BLaER1 treated with 17β-estradiol and CSF1 and Interleukin-3, amounts not matched to agents 10 nM and 100 nM (cell line): ENCODE measurements around the gene C12orf76.
"Not testable (repeated sequence)": the region's sequence is repeated elsewhere in the genome, so short reads cannot be mapped to it uniquely, and the experiment has no call there.

Experiments used
- H3K27ac ChIP-seq, 11 experiments: shearing (Covaris generic); formaldehyde crosslinking; 2 replicates each; pipeline ENCODE4 v1.8.1; 2022
- H3K27me3 ChIP-seq, 11 experiments: shearing (Covaris generic); formaldehyde crosslinking; 2 replicates each; pipeline ENCODE4 v1.8.1; 2022
- H3K36me3 ChIP-seq, 11 experiments: shearing (Covaris generic); formaldehyde crosslinking; 2 replicates each; pipeline ENCODE4 v1.8.1; 2022
- H3K4me1 ChIP-seq, 10 experiments: shearing (Covaris generic); formaldehyde crosslinking; 2 replicates each; pipeline ENCODE4 v1.8.1; 2022
- H3K4me2 ChIP-seq, 11 experiments: shearing (Covaris generic); formaldehyde crosslinking; 2 replicates each; pipeline ENCODE4 v1.8.1; 2022
- H3K4me3 ChIP-seq, 10 experiments: shearing (Covaris generic); formaldehyde crosslinking; 2 replicates each; pipeline ENCODE4 v1.8.1; 2022
- H3K9ac ChIP-seq, 11 experiments: shearing (Covaris generic); formaldehyde crosslinking; 2 replicates each; pipeline ENCODE4 v1.8.1; 2022
- H3K9me3 ChIP-seq, 11 experiments: shearing (Covaris generic); formaldehyde crosslinking; replicated peaks in 1 of 11; 2 replicates each; pipeline ENCODE4 v1.8.1; 2022
- H4K20me1 ChIP-seq, 11 experiments: shearing (Covaris generic); formaldehyde crosslinking; 2 replicates each; pipeline ENCODE4 v1.8.1; 2022
- Cebpa-rat ChIP-seq, 11 experiments: shearing (Covaris generic); IDR thresholded peaks; 2 replicates each; pipeline ENCODE4 v1.8.1; 2022

C12orf76 gene

DNA sequence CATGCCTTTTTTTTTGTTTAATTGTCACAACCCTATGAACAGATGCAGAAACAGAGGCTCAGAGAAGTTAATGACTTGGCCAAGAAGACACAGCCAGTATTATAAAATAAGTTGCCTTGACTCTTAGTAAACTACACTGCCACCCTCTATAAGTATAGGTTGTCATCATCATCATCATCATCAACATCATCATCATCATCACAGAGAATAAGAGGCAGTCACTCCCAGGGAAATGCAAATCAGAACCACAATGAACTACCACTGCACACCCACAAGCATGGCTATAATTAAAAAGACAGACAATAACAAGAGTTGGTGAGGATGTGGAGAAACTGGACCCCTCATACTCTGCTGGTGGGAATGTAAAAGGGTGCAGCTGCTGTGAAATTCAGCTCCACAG is 23.2 kb upstream of the C12orf76 start:
- H3K9me3 ChIP-seq: peaks cover 0 to 13% (median 4%) of the 10 kb centered on the region in 11 experiments; a peak in 7 of 22 replicates
- H3K27ac ChIP-seq: no peak overlapping the region
- no peaks in the 10 kb centered on the region for H4K20me1 ChIP-seq
- no peak overlapping the region for H3K9ac ChIP-seq
- no peaks in the 10 kb centered on the region for H3K36me3 ChIP-seq
- no peak overlapping the region for H3K4me3 ChIP-seq
- no peak for TF ChIP-seq Cebpa-rat (IDR thresholded peaks at IDR 0.05)
- no peak overlapping the region for H3K4me2 ChIP-seq
- H3K4me1 ChIP-seq: peaks cover 17 to 21% (median 20%) of the 10 kb centered on the region in 10 experiments
- no peaks in the 10 kb centered on the region for H3K27me3 ChIP-seq

DNA sequence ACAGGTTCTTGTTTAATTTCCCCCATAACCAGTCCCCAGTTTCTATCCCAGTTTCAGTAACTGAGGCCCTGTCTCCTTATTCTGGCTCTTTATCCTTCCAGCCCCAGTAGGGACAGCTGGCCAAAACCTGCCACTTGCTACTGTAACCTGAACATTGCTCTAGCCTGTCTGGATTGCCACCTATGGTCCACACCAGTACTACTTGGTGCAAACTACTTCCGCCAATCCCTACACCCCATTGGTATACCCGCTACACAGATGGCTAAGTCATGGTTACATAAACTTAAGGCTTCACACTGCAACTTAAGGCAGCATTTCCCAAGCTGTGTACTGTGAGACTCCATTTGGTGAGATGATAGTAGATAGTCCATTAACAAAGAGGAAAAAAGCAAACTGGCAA is 20.3 kb upstream of the C12orf76 start:
- H3K27ac ChIP-seq: no peak overlapping the region
- TF ChIP-seq Cebpa-rat (IDR thresholded peaks at IDR 0.05): no peak
- peaks cover 0 to 13% (median 4%) of the 10 kb centered on the region in 11 experiments; a peak in 7 of 22 replicates for H3K9me3 ChIP-seq
- H3K4me1 ChIP-seq: peaks cover 11 to 29% (median 16%) of the 10 kb centered on the region in 10 experiments
- H3K4me2 ChIP-seq: no peak overlapping the region
- no peaks in the 10 kb centered on the region for H3K36me3 ChIP-seq
- H3K9ac ChIP-seq: no peak overlapping the region
- H3K27me3 ChIP-seq: no peaks in the 10 kb centered on the region
- no peaks in the 10 kb centered on the region for H4K20me1 ChIP-seq
- H3K4me3 ChIP-seq: no peak overlapping the region

DNA sequence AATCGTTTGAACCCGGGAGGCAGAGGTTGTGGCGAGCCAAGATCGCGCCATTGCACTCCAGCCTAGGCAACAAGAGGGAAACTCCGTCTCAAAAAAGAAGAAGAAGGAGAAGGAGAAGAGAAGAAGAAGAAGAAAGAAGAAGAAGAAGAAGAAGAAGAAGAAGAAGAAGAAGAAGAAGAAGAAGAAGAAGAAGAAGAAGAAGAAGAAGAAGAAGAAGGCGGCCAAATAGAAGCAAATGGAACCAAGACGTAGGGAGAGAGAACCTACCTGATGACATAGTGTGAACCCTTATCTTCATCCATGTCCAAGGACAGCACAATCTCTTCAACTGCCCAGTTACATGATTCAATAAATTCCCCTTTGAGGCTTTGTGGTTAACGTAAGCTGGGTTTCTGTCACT is 19.8 kb upstream of the C12orf76 start:
- H3K36me3 ChIP-seq, H3K4me3 ChIP-seq, H4K20me1 ChIP-seq, H3K27ac ChIP-seq, H3K9ac ChIP-seq, H3K4me2 ChIP-seq, H3K27me3 ChIP-seq: not testable (repeated sequence)
- Histone ChIP-seq H3K4me1 (peaks cover 5 to 24% (median 11%) of the 10 kb centered on the region in 10 experiments), H3K9me3 (peaks cover 0 to 13% (median 4%) of the 10 kb centered on the region in 11 experiments; a peak in 7 of 22 replicates)

DNA sequence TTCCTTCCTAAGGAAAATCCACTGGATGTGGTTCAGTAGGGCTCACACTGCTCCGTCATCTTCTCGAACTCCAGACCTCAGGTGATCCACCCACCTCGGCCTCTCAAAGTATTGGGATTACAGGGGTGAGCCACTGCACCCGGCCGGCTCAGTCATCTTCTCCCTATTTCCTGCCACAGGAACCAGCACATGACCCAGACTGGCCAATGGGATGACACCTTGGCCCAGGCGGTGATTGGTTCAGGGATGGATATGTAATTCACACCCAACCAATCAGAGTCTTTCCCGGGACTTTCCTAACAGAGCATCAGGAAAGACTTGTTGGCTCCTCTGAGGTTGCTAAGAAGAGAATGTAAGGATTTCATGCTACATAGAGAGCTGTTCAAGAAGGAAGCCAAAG is 19.2 kb upstream of the C12orf76 start:
- Histone ChIP-seq H3K4me2 (no peak overlapping the region), H4K20me1 (no peaks in the 10 kb centered on the region), H3K4me1 (peaks cover 0 to 18% (median 5%) of the 10 kb centered on the region in 10 experiments; a peak in 18 of 20 replicates), H3K9ac (no peak overlapping the region), H3K36me3 (no peaks in the 10 kb centered on the region), H3K27me3 (no peaks in the 10 kb centered on the region), H3K4me3 (no peak overlapping the region), H3K27ac (no peak overlapping the region), H3K9me3 (peaks cover 0 to 13% (median 4%) of the 10 kb centered on the region in 11 experiments; a peak in 7 of 22 replicates)
- TF ChIP-seq Cebpa-rat (IDR thresholded peaks at IDR 0.05): no peak

DNA sequence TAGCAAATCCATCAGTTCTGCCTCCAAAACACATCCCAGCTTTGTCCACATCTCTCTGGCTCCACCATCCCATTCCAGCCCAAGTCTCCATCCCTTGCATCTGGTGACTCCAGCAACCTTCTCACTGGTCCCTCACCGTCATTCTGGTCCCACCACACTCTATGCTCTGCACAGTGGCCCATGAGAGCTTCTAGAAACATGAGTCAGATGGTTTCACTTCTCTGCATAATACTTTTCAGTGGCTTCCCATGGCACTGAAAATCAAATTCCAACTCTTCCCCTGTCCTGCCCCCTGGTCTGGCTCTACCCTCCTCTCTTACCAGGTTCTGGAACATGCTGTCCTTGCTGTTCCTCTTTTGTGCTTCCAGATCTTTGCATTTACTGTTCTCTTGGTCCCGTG is 17.2 kb upstream of the C12orf76 start:
- no peaks in the 10 kb centered on the region for H3K36me3 ChIP-seq
- H3K9ac ChIP-seq: no peak overlapping the region
- H4K20me1 ChIP-seq: no peaks in the 10 kb centered on the region
- no peak overlapping the region for H3K4me3 ChIP-seq
- no peak overlapping the region for H3K27ac ChIP-seq
- H3K4me2 ChIP-seq: peak overlapping the region in 4 of 11 experiments; percentile 16 to 63 (median 50); a peak in 7 of 22 replicates
- no peak for TF ChIP-seq Cebpa-rat (IDR thresholded peaks at IDR 0.05)
- H3K9me3 ChIP-seq: peaks cover 0 to 13% (median 4%) of the 10 kb centered on the region in 11 experiments; a peak in 7 of 22 replicates
- no peaks in the 10 kb centered on the region for H3K27me3 ChIP-seq
- H3K4me1 ChIP-seq: peaks cover 0 to 24% (median 6%) of the 10 kb centered on the region in 10 experiments; a peak in 10 of 20 replicates

DNA sequence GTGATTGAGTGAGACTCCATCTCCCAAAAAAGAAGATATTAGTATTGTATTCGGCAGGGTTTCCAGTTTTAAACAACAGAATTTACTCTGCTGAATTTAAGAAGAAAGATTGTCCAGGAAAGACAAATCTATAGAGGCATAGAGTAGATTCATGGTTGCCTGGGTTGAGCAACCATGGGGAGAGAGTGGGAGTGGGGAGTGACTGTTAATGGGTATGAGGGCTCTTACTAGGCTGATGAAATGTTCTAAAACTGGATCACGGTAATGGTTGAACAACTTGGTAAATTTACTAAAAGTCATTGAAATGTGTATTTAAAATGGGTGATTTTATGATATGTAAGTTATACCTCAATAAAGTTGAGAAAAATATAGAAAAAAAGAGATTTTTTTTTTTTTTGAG is 13.9 kb upstream of the C12orf76 start:
- H3K4me1 ChIP-seq: peaks cover 0 to 41% (median 16%) of the 10 kb centered on the region in 10 experiments; a peak in 16 of 20 replicates
- no peak overlapping the region for H3K4me3 ChIP-seq
- H3K9me3 ChIP-seq: peaks cover 0 to 6% (median 0%) of the 10 kb centered on the region in 11 experiments; a peak in 3 of 22 replicates
- no peak for TF ChIP-seq Cebpa-rat (IDR thresholded peaks at IDR 0.05)
- H3K9ac ChIP-seq: no peak overlapping the region
- no peaks in the 10 kb centered on the region for H3K27me3 ChIP-seq
- no peak overlapping the region for H3K4me2 ChIP-seq
- no peak overlapping the region for H3K27ac ChIP-seq
- no peaks in the 10 kb centered on the region for H3K36me3 ChIP-seq
- no peaks in the 10 kb centered on the region for H4K20me1 ChIP-seq

DNA sequence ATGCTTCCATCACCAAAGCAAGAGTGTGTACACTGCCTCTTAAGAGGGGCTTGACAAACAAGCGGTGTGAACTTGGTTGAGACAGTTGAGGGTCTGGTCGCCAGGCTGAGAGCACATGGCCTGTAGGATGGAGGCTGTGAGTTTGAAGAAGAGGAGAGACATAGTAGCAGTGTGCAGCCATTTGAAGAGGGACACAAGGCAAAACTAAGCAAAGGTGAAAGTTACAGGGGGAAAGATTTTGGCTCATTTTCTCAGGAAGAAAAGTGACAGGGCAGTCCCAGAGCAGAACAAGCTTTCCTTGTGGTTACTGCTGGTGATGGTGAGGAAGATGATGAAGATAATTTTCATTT is 11.3 kb upstream of the C12orf76 start:
- peak overlapping the region in 2 of 11 experiments; percentile 30 to 33; a peak in 1 of 22 replicates for H3K9ac ChIP-seq
- no peaks in the 10 kb centered on the region for H4K20me1 ChIP-seq
- no peaks in the 10 kb centered on the region for H3K36me3 ChIP-seq
- H3K27ac ChIP-seq: peak overlapping the region in 4 of 11 experiments; percentile 47 to 71 (median 65); a peak in 8 of 22 replicates
- H3K27me3 ChIP-seq: no peaks in the 10 kb centered on the region
- TF ChIP-seq Cebpa-rat (IDR thresholded peaks at IDR 0.05): no peak
- peaks cover 0 to 56% (median 25%) of the 10 kb centered on the region in 10 experiments; a peak in 16 of 20 replicates for H3K4me1 ChIP-seq
- peak overlapping the region in 8 of 11 experiments; percentile 16 to 84 (median 64); a peak in 13 of 22 replicates for H3K4me2 ChIP-seq
- H3K9me3 ChIP-seq: no peaks in the 10 kb centered on the region; a peak in 1 of 22 replicates
- no peak overlapping the region for H3K4me3 ChIP-seq

DNA sequence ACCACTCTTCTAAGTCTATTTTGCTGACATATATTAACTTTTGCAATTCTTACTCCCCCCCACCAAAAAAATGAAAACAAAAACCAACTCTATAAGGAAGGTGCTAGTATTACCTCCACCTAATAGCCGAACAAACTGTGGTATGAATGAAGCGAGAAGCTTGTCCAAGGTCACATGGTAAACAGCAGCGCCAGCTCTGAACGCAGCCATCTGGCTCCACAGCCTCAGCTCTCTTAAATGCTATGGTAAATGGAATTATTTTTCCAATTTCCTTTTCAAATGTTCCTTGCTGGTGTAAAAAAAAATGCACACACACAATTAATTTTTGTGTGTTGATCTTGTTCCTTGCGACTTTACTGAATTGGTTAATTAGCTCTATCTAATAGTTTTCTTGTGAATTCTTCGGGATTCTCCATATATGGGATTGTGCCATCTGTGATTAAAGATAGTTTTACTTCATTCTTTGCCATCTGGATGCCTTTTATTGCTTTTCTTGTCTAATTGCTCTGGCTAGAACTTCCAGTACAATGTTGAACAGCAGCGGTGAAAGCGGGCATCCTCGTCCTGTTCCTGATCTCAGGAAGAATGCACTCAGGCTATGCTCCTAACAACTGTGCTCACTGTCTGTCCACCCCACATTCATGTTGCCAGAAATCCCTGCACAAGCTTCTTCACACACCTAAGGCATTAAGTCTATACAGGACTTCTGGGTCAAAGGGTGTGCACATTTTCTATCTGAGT is 10.7 kb upstream of the C12orf76 start:
- peaks cover 0 to 59% (median 25%) of the 10 kb centered on the region in 10 experiments; a peak in 16 of 20 replicates for H3K4me1 ChIP-seq
- TF ChIP-seq Cebpa-rat (IDR thresholded peaks at IDR 0.05): no peak
- H3K36me3 ChIP-seq: no peaks in the 10 kb centered on the region
- peak overlapping the region in 6 of 11 experiments; percentile 24 to 84 (median 76); a peak in 12 of 22 replicates for H3K4me2 ChIP-seq
- no peaks in the 10 kb centered on the region for H3K27me3 ChIP-seq
- H3K9me3 ChIP-seq: no peaks in the 10 kb centered on the region; a peak in 1 of 22 replicates
- H3K9ac ChIP-seq: no peak overlapping the region
- H4K20me1 ChIP-seq: no peaks in the 10 kb centered on the region
- H3K27ac ChIP-seq: peak overlapping the region in 3 of 11 experiments; percentile 59 to 71 (median 71); a peak in 6 of 22 replicates
- H3K4me3 ChIP-seq: no peak overlapping the region

DNA sequence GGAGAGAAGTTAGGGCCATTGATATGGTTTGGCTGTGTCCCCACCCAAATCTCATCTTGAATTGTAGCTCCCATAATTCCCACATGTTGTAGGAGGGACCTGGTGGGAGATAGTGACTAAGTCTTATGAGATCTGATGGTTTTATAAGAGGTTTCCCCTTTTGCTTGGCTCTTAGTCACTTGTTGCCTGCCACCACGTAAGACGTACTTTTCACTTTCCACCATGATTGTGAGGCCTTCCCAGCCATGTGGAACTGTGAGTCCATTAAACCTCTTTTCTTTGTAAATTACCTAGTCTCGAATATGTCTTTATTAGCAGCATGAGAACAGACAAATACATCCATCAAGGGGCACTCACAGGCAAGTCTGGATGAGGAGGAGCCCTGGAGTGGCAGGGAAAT is 8.3 kb upstream of the C12orf76 start:
- not testable (repeated sequence) for H3K36me3 ChIP-seq, H3K9me3 ChIP-seq, H3K4me3 ChIP-seq, H4K20me1 ChIP-seq, H3K9ac ChIP-seq, H3K27me3 ChIP-seq
- Histone ChIP-seq H3K27ac (peak overlapping the region in 2 of 11 experiments; percentile 25 to 64; a peak in 1 of 22 replicates), H3K4me1 (peaks cover 0 to 59% (median 25%) of the 10 kb centered on the region in 10 experiments; a peak in 15 of 20 replicates), H3K4me2 (peak overlapping the region in 5 of 11 experiments; percentile 63 to 88 (median 73); a peak in 6 of 22 replicates)

DNA sequence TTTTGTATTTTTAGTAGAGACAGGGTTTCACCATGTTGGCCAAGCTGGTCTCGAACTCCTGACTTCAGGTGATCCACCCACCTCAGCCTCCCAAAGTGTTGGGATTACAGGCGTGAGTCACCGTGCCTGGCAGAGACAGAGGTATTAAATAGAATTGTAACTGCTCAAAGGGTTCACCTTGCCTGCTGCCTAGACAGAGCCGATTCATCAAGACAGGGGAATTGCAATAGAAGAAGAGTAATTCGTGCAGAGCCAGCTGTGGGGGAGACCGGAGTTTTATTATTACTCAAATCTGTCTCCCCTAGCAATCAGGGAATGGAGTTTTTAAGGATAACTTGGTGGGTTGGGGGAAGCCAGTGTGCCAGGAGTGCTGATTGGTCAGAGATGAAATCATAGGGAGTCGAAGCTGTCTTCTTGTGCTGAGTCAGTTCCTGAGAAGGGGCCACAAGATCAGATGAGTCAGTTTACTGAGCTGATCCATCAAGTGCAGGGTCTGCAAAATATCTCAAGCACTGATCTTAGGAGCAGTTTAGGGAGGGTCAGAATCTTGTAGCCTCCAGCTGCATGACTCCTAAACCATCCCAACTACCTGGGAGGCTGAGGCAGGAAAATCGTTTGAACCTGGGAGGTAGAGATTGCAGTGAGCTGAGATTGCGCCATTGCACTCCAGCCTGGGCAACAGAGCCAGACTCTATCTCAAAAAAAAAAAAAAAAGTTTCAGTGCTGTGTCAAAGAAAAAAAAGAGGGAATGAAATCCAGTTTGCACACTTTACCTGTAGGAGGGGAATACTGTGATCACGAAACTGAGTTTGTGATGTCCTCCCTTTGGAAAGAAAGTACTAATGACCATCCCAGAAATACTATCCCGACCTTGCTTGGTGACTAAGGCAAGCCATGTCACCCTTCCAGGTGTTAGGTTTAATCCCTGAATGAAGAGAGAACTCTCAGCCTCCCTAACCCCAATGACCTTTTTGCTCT is 7.3 kb upstream of the C12orf76 start:
- Histone ChIP-seq H3K9ac (peak overlapping the region in 3 of 11 experiments; percentile 4 to 33 (median 7); a peak in 4 of 22 replicates), H3K27ac (peak overlapping the region in 4 of 11 experiments; percentile 47 to 64 (median 54); a peak in 7 of 22 replicates), H3K4me1 (peaks cover 1 to 53% (median 25%) of the 10 kb centered on the region in 10 experiments; a peak in 17 of 20 replicates), H3K4me2 (peak overlapping the region in 6 of 11 experiments; percentile 37 to 88 (median 70); a peak in 11 of 22 replicates)
- H3K36me3 ChIP-seq, H4K20me1 ChIP-seq, H3K27me3 ChIP-seq, H3K9me3 ChIP-seq, H3K4me3 ChIP-seq: not testable (repeated sequence)
